Measurements from ENCODE around the gene RBBP9.
"Not testable (repeated sequence)": the region's sequence is repeated elsewhere in the genome, so short reads cannot be mapped to it uniquely, and the experiment has no call there.

Gene RBBP9

GRCh38 chr20:18511571-18511970 is 14.5 kb upstream of the RBBP9 start:
- TF ChIP-seq Cebpa-rat (IDR thresholded peaks at IDR 0.05), result no peak; a peak in 1 of 22 replicates

DNA sequence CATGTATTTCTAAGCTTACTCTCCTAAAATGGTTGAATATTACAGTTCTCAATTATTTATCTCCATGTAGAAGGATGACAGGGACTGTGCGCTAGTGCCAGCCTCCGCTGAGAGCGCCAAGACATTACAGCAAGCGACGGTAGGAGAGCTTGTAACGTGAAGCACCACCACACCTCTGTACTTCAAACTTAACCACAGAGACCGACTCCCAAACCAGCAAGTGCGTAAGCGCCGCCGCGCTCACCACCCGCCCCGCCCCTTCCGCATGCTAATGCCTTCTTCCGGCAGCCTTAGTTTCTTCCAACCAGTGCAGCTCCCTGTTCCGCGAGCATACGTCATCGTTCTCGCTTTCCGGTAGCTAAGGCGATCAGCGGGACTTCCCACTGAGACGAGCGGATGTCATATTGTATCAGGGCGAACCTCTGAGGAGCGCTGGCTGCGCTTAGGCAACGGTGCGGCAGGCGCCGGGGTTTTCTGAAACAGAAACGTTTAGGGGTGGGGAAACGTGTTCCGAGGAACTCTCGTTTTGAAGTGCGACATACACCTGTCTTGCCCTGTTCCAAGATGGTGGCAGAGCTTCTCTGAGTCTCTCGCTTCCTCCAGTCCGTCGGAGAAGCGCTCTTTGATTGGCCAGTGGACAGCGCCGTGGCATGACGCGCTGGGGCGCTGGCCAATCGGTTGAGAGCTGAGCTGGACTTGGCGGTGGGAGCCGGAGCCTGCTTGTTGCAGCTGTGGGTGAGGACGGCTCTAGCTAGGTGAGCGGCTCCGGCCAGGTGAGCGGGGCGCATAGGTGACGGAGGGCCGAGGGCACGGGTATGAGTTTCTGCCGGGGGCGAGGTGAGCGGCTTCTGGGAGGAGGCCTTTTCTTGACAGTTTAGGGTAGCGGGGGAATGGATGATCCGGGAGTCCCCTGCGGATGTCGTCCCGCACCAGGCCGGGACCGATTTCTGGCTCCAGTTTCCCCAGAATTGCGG is 10.5 kb upstream of the RBBP9 start, which contains the start of gene SEC23B:
Gene SEC23B, plus strand, starts transcription at position 723 of the 974 bp plus-strand sequence. CDS start 2,896 bp downstream, outside the sequence.
- no peaks in the 10 kb centered on the region for H3K9me3 ChIP-seq (replicated peaks in 1 of 11)
- H3K27me3 ChIP-seq, result no peaks in the 10 kb centered on the region
- H3K4me3 ChIP-seq, result peak within 1 kb of the TSS; percentile 78 to 93 (median 86)
- no peaks in the 10 kb centered on the region for H4K20me1 ChIP-seq
- peak within 1 kb of the TSS; percentile 78 to 97 (median 87) for H3K4me2 ChIP-seq
- peak within 1 kb of the TSS; percentile 78 to 94 (median 85) for H3K9ac ChIP-seq
- no peak for TF ChIP-seq Cebpa-rat (IDR thresholded peaks at IDR 0.05)
- H3K4me1 ChIP-seq, result peaks cover 17 to 48% (median 38%) of the 10 kb centered on the region in 10 experiments
- peak within 1 kb of the TSS; percentile 69 to 95 (median 84) for H3K27ac ChIP-seq
- H3K36me3 ChIP-seq, result peaks cover 20 to 36% (median 25%) of the 10 kb centered on the region in 11 experiments

More at GRCh38 chr20:18511571-18511970, 14.5 kb upstream of the RBBP9 start:
- H3K27me3 ChIP-seq, result no peaks in the 10 kb centered on the region
- peak overlapping the region in 6 of 11 experiments; percentile 24 to 75 (median 50); a peak in 9 of 22 replicates for H3K4me2 ChIP-seq
- no peaks in the 10 kb centered on the region for H3K9me3 ChIP-seq (replicated peaks in 1 of 11)
- H3K27ac ChIP-seq, result peak overlapping the region in 9 of 11 experiments; percentile 2 to 68 (median 49); a peak in 12 of 22 replicates
- peaks cover 16 to 69% (median 48%) of the 10 kb centered on the region in 10 experiments for H3K4me1 ChIP-seq
- H3K36me3 ChIP-seq, result peaks cover 57 to 76% (median 66%) of the 10 kb centered on the region in 11 experiments
- peak overlapping the region in 3 of 11 experiments; percentile 30 to 35 (median 34); a peak in 2 of 22 replicates for H3K9ac ChIP-seq
- peaks cover 0 to 6% (median 0%) of the 10 kb centered on the region in 11 experiments; a peak in 4 of 22 replicates for H4K20me1 ChIP-seq
- no peak overlapping the region for H3K4me3 ChIP-seq

GRCh38 chr20:18506744-18507143 is 9.7 kb upstream of the RBBP9 start:
- Histone ChIP-seq H3K9ac (peak overlapping the region; percentile 78 to 94 (median 85); a peak in 21 of 22 replicates), H3K27ac (peak overlapping the region; percentile 69 to 95 (median 84); a peak in 21 of 22 replicates), H3K9me3 (replicated peaks in 1 of 11) (no peaks in the 10 kb centered on the region), H3K27me3 (no peaks in the 10 kb centered on the region), H3K4me2 (peak overlapping the region; percentile 65 to 95 (median 82)), H3K4me1 (peaks cover 17 to 40% (median 32%) of the 10 kb centered on the region in 10 experiments), H3K36me3 (peaks cover 16 to 28% (median 20%) of the 10 kb centered on the region in 11 experiments), H3K4me3 (peak overlapping the region; percentile 78 to 93 (median 86)), H4K20me1 (no peaks in the 10 kb centered on the region)
- no peak for TF ChIP-seq Cebpa-rat (IDR thresholded peaks at IDR 0.05)

DNA sequence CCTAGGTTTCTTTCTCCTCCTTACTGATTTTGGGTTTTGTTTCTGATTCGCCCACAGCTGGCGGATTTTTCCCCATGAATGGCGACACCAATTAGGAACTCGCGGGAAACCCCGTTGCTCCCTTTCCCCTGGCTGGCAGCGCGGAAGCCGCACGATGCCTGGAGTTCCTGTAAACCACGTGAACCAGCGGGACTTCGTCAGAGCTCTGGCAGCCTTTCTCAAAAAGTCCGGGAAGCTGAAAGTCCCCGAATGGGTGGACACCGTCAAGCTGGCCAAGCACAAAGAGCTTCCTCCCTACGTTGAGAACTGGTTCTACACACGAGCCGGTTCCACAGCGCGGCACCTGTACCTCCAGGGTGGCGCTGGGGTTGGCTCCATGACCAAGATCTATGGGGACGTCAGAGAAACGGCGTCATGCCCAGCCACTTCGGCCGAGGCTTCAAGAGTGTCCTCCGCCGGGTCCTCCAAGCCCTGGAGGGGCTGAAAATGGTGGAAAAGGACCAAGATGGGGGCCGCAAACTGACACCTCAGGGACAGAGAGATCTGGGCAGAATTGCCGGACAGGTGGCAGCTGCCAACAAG is 7.5 kb upstream of the RBBP9 start:
- H4K20me1 ChIP-seq, result no peaks in the 10 kb centered on the region
- no peak overlapping the region for H3K4me2 ChIP-seq
- H3K27ac ChIP-seq, result no peak overlapping the region
- no peaks in the 10 kb centered on the region for H3K9me3 ChIP-seq (replicated peaks in 1 of 11)
- TF ChIP-seq Cebpa-rat (IDR thresholded peaks at IDR 0.05), result no peak
- H3K4me3 ChIP-seq, result no peak overlapping the region
- H3K9ac ChIP-seq, result no peak overlapping the region
- peaks cover 0 to 7% (median 3%) of the 10 kb centered on the region in 11 experiments; a peak in 12 of 22 replicates for H3K36me3 ChIP-seq
- peaks cover 17 to 21% (median 19%) of the 10 kb centered on the region in 10 experiments for H3K4me1 ChIP-seq
- H3K27me3 ChIP-seq, result no peaks in the 10 kb centered on the region

- not testable (repeated sequence) for H3K27me3 ChIP-seq; H3K36me3 ChIP-seq; H3K9me3 ChIP-seq (replicated peaks in 1 of 11); H3K9ac ChIP-seq; H3K27ac ChIP-seq; H3K4me3 ChIP-seq; H3K4me2 ChIP-seq; H4K20me1 ChIP-seq
- peaks cover under 1 to 11% (median 5%) of the 10 kb centered on the region in 10 experiments; a peak in 16 of 20 replicates for H3K4me1 ChIP-seq
Observed at GRCh38 chr20:18501672-18502071, 4.6 kb upstream of the RBBP9 start.

- no peaks in the 10 kb centered on the region for H4K20me1 ChIP-seq
- H3K4me3 ChIP-seq, result peak overlapping the region in 5 of 10 experiments; percentile 76 to 92 (median 83); a peak in 4 of 20 replicates
- H3K9ac ChIP-seq, result peak overlapping the region in 2 of 11 experiments; percentile 79 to 80; a peak in 3 of 22 replicates
- TF ChIP-seq Cebpa-rat (IDR thresholded peaks at IDR 0.05), result no peak
- H3K4me1 ChIP-seq, result peaks cover 9 to 20% (median 13%) of the 10 kb centered on the region in 10 experiments
- H3K9me3 ChIP-seq (replicated peaks in 1 of 11), result no peaks in the 10 kb centered on the region; a peak in 3 of 22 replicates
- H3K27ac ChIP-seq, result peak overlapping the region in 7 of 11 experiments; percentile 4 to 68 (median 43); a peak in 8 of 22 replicates
- no peaks in the 10 kb centered on the region for H3K27me3 ChIP-seq
- H3K36me3 ChIP-seq, result peaks cover 13 to 16% (median 13%) of the 10 kb centered on the region in 11 experiments
- H3K4me2 ChIP-seq, result peak overlapping the region; percentile 65 to 92 (median 85); a peak in 18 of 22 replicates
Observed at GRCh38 chr20:18497603-18498002, 578 bp upstream of the RBBP9 start.

DNA sequence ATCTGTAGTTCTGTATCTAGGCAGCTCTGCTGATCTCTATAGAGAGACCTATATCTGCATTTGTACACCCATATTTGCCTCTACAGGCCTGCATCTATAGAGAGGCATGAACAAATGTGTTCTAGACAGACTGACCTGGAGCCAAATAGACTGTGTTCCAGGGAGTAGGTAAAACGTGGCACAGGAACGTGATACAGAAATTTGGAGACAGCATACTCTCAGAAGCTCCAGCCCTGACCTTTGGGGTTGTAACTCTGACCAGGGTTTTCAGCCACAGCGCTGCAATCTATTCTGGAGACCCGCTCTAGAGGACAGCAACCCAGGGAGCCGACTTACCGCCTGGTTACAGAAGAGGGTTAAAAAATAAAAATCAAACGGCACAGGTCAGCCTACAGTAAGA is 983 bp downstream of the RBBP9 start:
- peaks cover 9 to 20% (median 13%) of the 10 kb centered on the region in 10 experiments for H3K4me1 ChIP-seq
- no peak for TF ChIP-seq Cebpa-rat (IDR thresholded peaks at IDR 0.05)
- peak overlapping the region; percentile 71 to 92 (median 82) for H3K4me3 ChIP-seq
- H3K36me3 ChIP-seq, result peaks cover 17 to 31% (median 22%) of the 10 kb centered on the region in 11 experiments
- peak overlapping the region; percentile 75 to 87 (median 80) for H3K9ac ChIP-seq
- H3K4me2 ChIP-seq, result peak overlapping the region; percentile 68 to 92 (median 85)
- H3K27me3 ChIP-seq, result no peaks in the 10 kb centered on the region
- no peaks in the 10 kb centered on the region; a peak in 3 of 22 replicates for H3K9me3 ChIP-seq (replicated peaks in 1 of 11)
- H3K27ac ChIP-seq, result no peak overlapping the region
- no peaks in the 10 kb centered on the region for H4K20me1 ChIP-seq

DNA sequence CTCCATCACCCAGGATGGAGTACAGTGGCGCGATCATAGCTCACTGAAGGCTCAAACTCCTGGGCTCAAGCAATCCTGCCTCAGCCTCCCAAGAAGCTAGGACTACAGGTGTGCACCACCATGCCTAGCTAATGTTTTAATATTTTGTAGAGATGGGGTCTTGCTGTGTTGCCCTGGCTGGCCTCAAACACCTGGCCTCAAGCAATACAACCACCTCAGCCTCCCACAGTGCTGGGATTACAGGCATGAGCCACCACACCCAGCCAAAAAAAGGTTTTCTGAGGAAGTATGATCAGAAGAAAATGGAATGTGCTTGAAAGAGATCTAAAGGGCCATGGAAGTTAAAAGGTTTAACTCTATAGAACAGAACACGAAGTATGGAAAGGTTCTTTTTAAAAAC is 8.7 kb downstream of the RBBP9 start:
- Histone ChIP-seq H4K20me1 (no peaks in the 10 kb centered on the region), H3K4me1 (no peaks in the 10 kb centered on the region), H3K4me2 (no peak overlapping the region), H3K9me3 (replicated peaks in 1 of 11) (no peaks in the 10 kb centered on the region), H3K4me3 (no peak overlapping the region), H3K27ac (no peak overlapping the region), H3K9ac (no peak overlapping the region), H3K36me3 (peaks cover 64 to 96% (median 80%) of the 10 kb centered on the region in 11 experiments), H3K27me3 (no peaks in the 10 kb centered on the region)
- no peak for TF ChIP-seq Cebpa-rat (IDR thresholded peaks at IDR 0.05)
